ENCODE measurements around the gene CACNA1I. TPM values are rescaled to one million over a fixed set of nuclear protein-coding genes. Genes with fewer than 3 reads are reported as not detected.

Gene CACNA1I
- polyA plus RNA-seq, 1 of the 3 experiments (the other 2 are of a cell fraction), result not detected

DNA sequence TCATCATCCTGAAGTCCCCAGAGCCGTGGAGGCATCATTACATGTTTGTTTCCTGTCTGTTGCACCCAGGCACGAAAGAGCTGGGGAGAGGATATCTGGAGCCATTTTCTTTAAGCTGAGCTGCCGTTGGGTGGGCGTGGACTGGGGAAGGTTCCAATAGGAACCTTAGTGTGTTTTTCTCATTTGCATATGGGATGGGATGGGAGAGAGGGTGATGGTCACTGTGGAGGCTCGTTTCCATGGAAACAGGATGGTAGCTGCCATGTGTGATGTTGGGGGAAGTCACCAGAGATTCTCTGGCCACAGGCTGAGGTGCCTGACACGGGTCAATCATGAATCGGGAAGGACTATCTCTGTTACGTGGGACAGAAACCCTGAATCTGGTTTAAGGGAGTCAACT lies 39.7 kb downstream of the CACNA1I start:
- ChIA-PET CTCF (no interaction called here), POLR2A (no interaction called here)
- 38% methylated on average over 3 of the region's 8 CpGs for WGBS (ENCODE audit: low lambda C conversion rate)
- Histone ChIP-seq H3K27ac (ENCODE audit: low read depth in 2 of 2, low read length in 1 of 2) (no peak overlapping the region), H3K9me3 (no peaks in the 10 kb centered on the region), H3K4me2 (no peak overlapping the region), H3K27me3 (ENCODE audit: insufficient read depth) (no peaks in the 10 kb centered on the region), H3K9ac (no peak overlapping the region), H3K79me2 (ENCODE audit: insufficient read depth) (no peaks in the 10 kb centered on the region), H2AFZ (ENCODE audit: low read depth) (no peak overlapping the region), H4K20me1 (ENCODE audit: insufficient read depth) (no peaks in the 10 kb centered on the region), H3K9me2 (no peaks in the 10 kb centered on the region), H3K4me3 (ENCODE audit: low read depth in 2 of 2, low read length in 1 of 2) (no peak overlapping the region), H3K4me1 (ENCODE audit: control insufficient read depth in 1 of 2, insufficient read depth in 2 of 2, low read depth in 1 of 2, low read length in 1 of 2) (no peaks in the 10 kb centered on the region), H3K36me3 (replicated peaks in 1 of 2; ENCODE audit: control insufficient read depth in 1 of 2, insufficient read depth in 2 of 2, low read length in 1 of 2) (no peaks in the 10 kb centered on the region), H3F3A (replicated peaks; ENCODE audit: insufficient read depth) (no peaks in the 10 kb centered on the region)
- no peak for TF ChIP-seq MXI1 (IDR thresholded peaks at IDR 0.05; ENCODE audit: low read depth, low read length)
- no peak for TF ChIP-seq EP300 (IDR thresholded peaks at IDR 0.05; ENCODE audit: borderline replicate concordance in 1 of 2, low read depth in 1 of 2, low read length in 1 of 2)
- DNase-seq, result no peak

- no peak overlapping the region for H3K4me3 ChIP-seq (ENCODE audit: low read depth in 2 of 2, low read length in 1 of 2)
- H3K27me3 ChIP-seq (ENCODE audit: insufficient read depth), result no peaks in the 10 kb centered on the region
- TF ChIP-seq, protein P1, sequence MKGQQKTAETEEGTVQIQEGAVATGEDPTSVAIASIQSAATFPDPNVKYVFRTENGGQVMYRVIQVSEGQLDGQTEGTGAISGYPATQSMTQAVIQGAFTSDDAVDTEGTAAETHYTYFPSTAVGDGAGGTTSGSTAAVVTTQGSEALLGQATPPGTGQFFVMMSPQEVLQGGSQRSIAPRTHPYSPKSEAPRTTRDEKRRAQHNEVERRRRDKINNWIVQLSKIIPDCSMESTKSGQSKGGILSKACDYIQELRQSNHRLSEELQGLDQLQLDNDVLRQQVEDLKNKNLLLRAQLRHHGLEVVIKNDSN (IDR thresholded peaks at IDR 0.05; ENCODE audit: borderline replicate concordance, low read depth), result no peak
- TF ChIP-seq SMC3 (IDR thresholded peaks at IDR 0.05; ENCODE audit: low read depth, low read length) (no peak), EZH2phosphoT487 (IDR thresholded peaks at IDR 0.05; ENCODE audit: borderline replicate concordance, low read depth) (no peak), RXRA (IDR thresholded peaks at IDR 0.05; ENCODE audit: borderline replicate concordance, low read depth) (no peak), CTCF (IDR thresholded peaks at IDR 0.05) (no peak), NFIC (IDR thresholded peaks at IDR 0.05; ENCODE audit: borderline replicate concordance) (no peak), JUND (IDR thresholded peaks at IDR 0.05) (no peak), TCF12 (IDR thresholded peaks at IDR 0.05) (no peak), GATA2 (CRISPR knock-in tag; IDR thresholded peaks at IDR 0.05) (no peak), ELF1 (IDR thresholded peaks at IDR 0.05) (no peak), YY1 (IDR thresholded peaks at IDR 0.05; ENCODE audit: low read depth) (no peak), RAD21 (IDR thresholded peaks at IDR 0.05; ENCODE audit: low read length) (no peak)
- TF ChIP-seq, protein P2, sequence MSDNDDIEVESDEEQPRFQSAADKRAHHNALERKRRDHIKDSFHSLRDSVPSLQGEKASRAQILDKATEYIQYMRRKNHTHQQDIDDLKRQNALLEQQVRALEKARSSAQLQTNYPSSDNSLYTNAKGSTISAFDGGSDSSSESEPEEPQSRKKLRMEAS (IDR thresholded peaks at IDR 0.05; ENCODE audit: low read depth), result no peak
- TF ChIP-seq, protein P3, sequence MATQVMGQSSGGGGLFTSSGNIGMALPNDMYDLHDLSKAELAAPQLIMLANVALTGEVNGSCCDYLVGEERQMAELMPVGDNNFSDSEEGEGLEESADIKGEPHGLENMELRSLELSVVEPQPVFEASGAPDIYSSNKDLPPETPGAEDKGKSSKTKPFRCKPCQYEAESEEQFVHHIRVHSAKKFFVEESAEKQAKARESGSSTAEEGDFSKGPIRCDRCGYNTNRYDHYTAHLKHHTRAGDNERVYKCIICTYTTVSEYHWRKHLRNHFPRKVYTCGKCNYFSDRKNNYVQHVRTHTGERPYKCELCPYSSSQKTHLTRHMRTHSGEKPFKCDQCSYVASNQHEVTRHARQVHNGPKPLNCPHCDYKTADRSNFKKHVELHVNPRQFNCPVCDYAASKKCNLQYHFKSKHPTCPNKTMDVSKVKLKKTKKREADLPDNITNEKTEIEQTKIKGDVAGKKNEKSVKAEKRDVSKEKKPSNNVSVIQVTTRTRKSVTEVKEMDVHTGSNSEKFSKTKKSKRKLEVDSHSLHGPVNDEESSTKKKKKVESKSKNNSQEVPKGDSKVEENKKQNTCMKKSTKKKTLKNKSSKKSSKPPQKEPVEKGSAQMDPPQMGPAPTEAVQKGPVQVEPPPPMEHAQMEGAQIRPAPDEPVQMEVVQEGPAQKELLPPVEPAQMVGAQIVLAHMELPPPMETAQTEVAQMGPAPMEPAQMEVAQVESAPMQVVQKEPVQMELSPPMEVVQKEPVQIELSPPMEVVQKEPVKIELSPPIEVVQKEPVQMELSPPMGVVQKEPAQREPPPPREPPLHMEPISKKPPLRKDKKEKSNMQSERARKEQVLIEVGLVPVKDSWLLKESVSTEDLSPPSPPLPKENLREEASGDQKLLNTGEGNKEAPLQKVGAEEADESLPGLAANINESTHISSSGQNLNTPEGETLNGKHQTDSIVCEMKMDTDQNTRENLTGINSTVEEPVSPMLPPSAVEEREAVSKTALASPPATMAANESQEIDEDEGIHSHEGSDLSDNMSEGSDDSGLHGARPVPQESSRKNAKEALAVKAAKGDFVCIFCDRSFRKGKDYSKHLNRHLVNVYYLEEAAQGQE (IDR thresholded peaks at IDR 0.05; ENCODE audit: low read depth, low read length), result no peak
- CTCF ChIA-PET, result no interaction called here
- no peaks in the 10 kb centered on the region for H3K4me1 ChIP-seq (ENCODE audit: control insufficient read depth in 1 of 2, insufficient read depth in 2 of 2, low read depth in 1 of 2, low read length in 1 of 2)
- no peaks in the 10 kb centered on the region for H4K20me1 ChIP-seq (ENCODE audit: insufficient read depth)
- no peaks in the 10 kb centered on the region for H3K36me3 ChIP-seq (replicated peaks in 1 of 2; ENCODE audit: control insufficient read depth in 1 of 2, insufficient read depth in 2 of 2, low read length in 1 of 2)
- no peak overlapping the region for H3K9ac ChIP-seq
- no peak overlapping the region for H3K4me2 ChIP-seq
- H3K9me3 ChIP-seq, result no peaks in the 10 kb centered on the region
- POLR2A ChIA-PET, result no interaction called here
- no peak overlapping the region for H2AFZ ChIP-seq (ENCODE audit: low read depth)
- no peaks in the 10 kb centered on the region for H3K9me2 ChIP-seq
- no peak overlapping the region for H3K27ac ChIP-seq (ENCODE audit: low read depth in 2 of 2, low read length in 1 of 2)
- no peaks in the 10 kb centered on the region for H3F3A ChIP-seq (replicated peaks; ENCODE audit: insufficient read depth)
- no peak for DNase-seq
- no CpG with 5 or more reads among the region's 7 CpGs for WGBS (ENCODE audit: low lambda C conversion rate)
- H3K79me2 ChIP-seq (ENCODE audit: insufficient read depth), result no peaks in the 10 kb centered on the region
Observed at GRCh38 chr22:39610766-39611165, 40.2 kb downstream of the CACNA1I start.

Data from SK-N-SH (cell line).